ENCODE data around the gene NDNF.

The NDNF gene

DNA sequence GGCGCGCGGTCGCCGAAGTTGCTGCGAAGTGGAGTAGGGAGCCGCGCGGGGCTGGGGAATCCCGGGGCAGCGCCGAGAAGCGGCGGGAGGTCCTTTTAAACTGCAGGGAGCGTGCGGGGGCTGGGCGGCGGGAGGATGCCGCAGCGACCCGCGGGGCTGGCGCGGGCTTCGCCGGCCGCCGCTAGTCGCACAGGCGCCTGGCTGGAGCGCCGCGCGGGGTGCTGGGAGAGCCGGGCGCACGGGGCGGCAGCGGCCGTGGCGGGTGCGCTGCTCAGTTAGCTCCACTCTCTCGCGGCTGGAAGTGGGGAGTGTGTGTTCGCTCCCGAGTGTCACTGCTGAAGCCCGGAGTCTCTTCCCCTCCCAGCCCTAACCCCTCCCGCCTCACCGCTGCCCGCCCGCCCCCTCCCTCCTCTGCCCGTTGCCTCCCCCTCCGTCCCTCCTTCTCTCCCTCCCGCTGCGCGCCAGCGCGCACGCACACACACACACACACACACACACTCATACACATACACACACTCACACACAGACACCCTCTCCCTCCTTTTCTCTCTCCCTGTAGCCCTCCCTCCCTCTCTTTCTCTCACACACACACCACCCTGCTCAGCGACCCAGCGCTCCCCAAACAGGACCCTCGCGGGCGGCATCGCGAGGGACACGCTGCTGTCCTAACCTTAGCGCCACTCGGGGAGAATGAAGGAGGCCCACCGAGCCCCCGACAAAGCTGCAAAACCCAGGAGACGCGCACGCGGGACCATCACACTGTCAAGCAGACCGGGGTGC is at the start of gene NDNF:
TSS of gene NDNF (minus strand) at position 312 of the 780 bp plus-strand sequence. CDS start 26,698 bp downstream, outside the sequence.
- peak; percentile 25 for DNase-seq

- DNase-seq, result no peak
Observed at GRCh38 chr4:121119715-121120114, 47.4 kb upstream of the NDNF start.

DNA sequence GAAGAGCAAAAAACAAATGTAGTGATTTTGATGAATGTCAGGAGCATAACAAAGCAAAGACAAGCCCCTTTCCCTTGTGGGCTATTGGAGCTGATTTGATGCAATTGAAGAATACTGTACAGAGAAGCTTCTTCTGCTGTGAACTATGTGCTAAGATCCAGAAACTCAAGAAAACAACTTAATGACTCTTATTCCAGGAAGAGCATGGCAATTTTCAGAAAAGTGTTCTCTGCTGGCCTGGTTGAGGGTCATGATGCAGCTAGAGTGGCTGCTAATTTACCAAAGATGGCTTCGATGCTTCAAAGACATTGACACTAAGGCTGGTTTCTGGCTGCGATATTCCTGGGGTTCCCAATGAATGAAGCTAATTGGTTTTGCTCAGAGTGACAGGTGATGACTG is 46.0 kb upstream of the NDNF start:
- no peak for DNase-seq

DNA sequence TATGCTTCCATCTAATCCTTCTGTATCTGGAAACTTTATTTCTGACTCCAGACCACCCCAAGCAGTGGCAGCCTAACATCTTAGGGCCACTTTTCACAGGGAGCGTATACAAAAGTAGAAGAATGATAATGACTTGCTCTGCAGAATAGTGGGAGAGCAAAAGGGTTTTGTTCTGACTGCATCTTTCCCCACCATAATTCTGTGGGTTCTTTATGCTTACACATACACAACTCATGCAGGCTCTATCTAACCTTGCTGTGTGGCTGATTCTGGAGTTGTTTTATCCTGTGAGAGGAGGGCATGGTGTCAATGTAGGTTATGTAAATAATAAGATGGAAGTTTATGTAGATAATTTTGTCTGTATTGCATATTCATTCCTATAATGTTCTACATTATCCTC is 42.4 kb upstream of the NDNF start:
- no peak for DNase-seq

DNA sequence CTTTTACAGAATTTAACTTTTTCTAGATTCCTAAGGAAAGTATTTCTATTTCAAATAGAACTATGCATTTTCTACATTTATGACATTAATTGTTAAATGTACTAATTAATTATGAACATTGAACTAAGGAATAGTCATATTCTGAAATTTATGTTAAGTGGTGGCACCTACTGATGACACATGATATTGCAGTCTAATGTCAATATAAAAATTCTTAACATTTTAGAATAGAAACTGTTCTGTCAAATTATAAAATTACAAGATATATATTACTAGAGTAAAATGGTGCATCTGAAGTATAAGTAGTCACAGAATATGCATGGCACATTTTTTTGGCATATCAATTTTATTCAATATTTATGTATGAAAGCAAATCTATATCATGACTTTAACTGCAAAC is 40.2 kb upstream of the NDNF start:
- no peak for DNase-seq

DNA sequence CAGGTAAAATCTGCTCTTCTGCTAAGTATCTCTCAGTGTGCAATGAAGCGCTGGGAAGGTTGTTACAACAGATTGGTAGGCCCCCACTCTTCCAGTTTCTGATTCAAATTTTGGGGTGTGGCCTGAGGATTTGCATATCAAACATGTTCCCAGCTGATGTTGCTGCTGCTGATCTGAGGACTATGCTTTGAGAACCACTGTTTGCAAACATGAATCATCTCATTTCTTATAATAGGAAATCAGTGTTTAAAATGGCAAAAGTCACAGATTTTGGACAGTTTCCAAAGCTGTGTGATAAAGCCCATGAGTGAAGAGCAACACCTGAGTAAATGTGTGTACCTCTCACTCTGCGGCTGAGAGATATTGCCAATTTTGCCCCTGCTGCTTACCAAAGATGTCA is 36.2 kb upstream of the NDNF start:
- DNase-seq, result peak; percentile 94

DNA sequence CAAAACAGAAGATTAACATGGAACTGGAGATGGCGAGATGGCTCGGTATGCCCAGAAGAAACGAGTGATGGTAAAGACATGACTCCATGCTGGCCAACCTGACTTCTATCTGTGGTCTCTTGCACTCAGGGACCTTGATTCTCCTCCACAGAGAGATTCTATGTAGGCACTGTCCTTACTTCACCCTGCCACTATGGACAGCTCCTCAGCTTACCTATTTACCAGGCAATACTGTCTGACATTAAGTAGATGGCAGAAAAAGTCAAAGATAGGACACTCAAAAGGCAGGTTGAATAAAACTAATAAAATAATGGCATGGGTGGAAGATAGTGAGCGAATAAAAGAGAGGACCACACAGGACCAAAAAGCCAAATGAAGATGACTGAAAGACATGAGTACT is 35.2 kb upstream of the NDNF start:
- no peak for DNase-seq

DNA sequence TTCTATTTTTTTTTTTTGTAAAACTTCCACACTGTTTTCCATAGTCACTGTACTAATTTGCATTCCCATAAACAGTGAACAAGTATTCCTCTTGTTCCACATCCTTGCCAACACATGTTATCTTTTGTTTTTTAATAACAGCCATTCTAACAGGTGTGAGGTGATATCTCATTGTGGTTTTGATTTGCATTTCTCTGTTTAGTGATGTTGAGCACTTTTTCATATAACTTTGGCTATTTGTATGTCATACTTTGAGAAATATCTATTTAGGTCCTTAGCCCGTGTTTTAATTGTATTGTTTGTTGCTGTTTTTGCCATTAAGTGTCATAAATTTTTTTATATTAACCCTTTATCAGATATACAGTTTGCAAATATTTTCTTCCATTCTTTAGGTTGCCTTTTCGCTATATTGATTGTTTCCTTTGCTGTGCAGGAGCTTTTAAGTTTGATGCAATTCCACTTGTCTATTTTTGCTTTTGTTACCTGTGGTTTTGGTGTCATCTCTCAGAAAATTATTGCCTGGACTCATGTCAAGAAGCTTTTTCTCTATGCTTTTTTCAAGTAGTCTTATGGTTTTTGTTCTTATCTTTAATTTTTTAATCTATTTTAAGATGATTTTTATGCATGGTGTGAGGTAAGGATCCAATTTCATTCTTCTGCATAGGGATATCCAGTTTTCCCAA is 27.9 kb upstream of the NDNF start:
- no peak for DNase-seq

DNA sequence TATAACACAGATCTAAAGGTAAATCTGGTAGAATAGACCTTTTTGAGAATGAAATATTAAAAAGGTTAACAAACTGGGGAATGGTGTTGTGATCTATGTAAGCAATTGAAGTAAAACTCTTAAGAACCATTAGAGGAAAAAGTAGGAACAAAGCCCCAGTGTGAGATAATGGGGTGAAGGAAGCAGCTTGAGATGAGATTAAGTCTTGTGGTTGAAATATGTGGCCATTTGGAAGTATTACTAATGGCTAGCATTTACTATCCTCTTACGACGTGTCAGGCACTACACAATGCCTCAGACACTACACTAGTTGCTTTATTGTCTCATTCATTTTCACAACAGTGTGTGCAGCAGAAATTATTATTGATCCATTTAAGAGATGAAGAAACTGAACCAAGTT is 25.9 kb upstream of the NDNF start:
- no peak for DNase-seq

- peak; percentile 19 for DNase-seq
Observed at GRCh38 chr4:121096629-121097028, 24.3 kb upstream of the NDNF start.

DNA sequence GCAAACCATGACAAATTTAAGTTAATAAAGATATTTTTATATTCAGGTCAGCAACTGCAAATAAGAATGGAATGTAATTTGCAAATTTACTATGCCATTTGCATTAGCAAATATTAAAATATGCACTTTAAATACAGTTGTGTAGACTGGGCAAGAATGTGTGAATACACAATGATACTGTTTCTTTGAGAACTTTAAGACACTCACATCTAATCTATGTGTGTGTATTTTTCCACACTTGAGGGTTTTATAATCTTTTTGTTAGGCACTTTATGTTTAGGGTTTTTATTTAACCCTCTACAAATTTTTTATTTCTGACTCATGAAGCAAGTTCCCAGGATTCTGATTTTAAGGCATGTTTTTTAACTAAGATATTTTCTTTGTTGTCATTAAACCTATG is 23.9 kb upstream of the NDNF start:
- no peak for DNase-seq

DNA sequence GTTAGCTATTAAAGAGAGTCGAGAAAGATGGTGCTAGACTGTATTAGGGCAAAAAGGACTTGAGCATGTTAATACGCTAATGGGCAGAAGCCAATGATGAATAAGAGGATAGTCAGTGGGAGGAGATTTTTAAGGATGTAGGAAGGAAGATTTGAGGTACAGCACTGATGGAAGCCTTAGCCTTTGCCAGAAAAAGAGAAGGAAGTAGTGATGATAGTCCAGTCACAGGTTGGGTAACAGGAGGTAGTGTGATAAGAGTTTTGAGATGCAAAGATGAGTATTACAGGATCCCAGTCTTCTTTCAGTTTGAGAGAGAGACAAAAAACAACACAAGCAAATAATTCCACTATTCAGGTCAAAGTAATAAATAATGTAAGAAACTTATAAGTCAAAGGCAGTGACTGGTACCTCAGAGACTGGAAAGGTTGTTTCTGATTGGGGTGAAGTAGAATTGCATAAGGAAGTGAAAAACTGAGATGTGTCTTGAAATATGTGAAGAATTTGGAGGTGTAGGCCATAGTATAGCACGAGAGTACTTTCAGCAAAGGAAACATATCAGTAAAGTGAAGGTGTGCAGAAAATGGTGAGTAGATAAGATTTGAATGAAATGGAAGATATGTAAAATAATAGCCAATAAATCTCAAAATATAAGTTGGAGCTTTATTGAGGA is 22.1 kb upstream of the NDNF start:
- DNase-seq, result no peak

- DNase-seq, result no peak
Observed at GRCh38 chr4:121093261-121093660, 20.9 kb upstream of the NDNF start.

DNA sequence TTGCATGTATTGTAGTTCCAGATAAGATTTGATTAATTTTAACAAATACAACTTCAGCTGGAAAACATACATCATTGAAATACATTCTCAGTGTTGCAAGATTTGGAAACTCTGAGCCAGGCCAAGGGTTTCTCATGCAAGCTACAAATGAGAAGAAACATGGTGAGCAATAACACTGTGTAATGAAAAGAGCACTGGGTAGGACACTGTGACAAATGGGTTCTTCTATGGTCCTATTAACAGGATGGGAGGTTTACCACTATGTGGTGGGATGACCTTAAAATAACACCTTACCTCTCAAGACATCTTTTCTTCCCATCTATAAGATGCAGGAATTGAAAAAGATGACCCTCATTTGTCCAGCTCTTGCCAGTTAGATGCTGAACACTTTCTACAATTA is 19.6 kb upstream of the NDNF start:
- no peak for DNase-seq

- no peak for DNase-seq
Observed at GRCh38 chr4:121088867-121089266, 16.5 kb upstream of the NDNF start.

DNA sequence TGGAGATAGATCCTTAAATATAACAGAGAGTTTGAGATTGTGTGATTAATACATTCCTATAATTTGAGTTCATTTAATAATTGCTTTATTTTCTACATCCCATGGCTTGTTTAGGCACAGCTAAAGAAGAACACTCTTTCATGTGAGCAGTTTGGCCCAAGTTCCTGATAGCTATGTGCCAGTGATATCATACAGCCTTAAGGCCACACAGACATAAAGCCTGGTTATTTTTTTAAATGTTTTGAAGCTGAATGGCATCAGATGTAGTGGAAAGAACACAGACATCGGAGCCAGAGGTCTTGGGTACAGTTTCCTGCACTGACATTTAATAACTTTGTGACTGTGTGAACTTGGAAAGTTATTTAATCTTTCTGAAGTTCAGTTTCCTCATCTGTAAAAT is 7.0 kb upstream of the NDNF start:
- no peak for DNase-seq

DNA sequence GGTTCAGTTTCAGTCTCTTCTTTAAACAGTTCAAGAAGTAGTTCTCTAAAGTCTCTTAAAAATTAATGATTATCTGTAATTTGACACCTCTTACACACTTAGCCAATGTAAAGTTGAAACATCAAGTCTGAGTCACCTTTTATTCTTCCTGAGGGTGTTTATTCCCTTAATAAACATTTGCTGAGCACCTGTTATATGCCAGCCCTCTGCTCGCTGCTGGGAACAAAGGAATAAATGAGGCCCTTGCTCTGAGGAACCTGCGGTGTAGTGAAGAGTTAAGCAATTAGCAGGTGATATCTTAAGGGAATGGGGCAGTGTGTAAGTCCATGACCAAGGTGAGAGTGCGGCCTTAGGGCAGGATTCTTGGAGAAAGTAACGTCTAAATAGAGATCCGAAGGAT is 5.2 kb upstream of the NDNF start:
- no peak for DNase-seq

- no peak for DNase-seq
Observed at GRCh38 chr4:121076416-121076815, 4.1 kb upstream of the NDNF start.

DNA sequence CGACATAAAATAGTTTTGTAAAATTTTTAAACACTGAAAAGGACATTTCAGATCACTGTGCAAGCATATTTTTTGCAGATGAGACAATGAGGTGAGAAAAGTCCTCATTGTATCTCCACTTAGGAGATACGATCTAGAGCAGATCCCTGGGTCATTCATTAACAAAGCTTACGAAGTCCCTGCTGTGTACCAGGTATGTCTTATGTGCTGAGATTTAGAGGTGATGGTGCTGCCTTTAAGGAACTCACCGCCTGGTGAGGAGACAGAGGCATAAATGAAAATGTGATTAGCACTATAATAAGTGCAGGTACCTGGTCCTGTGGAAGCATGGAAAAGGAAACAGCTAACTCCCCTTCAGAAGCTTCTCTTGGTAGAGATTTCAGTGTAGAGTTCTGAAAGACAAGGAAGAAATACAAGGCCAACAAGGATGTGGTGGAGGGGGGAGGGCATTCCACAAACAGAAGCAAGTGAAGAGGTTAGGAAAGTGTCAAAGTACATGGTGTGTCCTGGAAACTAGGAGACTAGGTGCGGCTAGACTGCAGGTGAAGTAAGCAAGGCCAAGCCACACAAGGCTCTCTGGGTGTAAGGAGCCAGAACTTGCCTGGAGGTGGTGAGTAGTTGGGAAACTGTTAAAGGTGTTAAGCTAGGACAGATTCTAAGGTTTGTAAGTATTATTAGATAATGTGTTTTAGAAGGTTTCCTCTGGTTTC is 1.5 kb upstream of the NDNF start:
- no peak for DNase-seq

DNA sequence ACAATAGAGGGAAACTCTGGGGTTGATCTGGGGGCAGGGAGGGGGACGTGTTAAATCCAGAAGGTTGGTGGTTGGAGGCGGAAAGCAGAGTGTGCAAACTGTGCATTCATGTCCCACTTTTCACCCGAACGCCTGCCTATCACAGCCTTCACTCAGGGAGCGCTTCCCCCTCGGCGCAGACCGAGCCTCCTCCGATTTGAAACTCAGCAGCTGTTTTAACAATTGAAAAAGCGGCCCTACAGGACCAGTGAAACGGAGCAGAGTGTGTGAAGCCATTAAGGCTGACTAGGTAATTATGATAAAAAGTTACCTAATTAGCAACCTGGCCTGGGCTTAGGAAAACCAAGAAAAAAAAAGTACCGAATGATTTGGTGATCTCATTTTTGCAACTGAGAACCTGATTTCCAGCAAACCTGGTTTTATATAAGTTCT is 685 bp upstream of the NDNF start:
- no peak for DNase-seq

DNA sequence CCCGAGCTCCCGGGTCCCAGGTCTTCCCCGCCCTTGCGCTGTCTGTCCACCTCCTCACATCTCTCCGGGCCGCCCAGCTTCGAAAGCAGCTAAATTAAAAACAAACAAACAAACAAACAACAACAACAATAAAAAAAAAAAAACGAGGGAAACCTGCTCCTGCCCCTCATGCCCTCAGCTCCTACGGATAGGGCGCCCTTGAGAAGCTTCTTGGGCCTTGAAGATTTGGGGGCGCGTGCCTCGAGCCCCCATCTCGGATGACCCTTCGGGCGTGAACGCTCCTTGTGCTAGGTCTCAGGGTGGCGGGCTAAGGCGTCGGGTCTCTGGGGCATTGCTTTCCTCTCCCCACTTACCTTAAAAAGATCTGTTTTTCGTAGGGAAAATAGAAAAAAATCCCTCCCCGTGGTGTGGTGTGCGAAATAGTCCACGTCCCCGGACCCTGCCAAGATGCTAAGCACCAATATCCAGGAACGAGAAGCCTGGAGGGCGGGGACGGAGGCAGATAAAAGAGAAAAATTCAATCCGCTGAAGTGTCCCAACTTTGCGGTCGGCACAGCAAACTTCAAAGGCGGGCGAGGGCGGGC is 603 bp downstream of the NDNF start:
- DNase-seq, result no peak

DNA sequence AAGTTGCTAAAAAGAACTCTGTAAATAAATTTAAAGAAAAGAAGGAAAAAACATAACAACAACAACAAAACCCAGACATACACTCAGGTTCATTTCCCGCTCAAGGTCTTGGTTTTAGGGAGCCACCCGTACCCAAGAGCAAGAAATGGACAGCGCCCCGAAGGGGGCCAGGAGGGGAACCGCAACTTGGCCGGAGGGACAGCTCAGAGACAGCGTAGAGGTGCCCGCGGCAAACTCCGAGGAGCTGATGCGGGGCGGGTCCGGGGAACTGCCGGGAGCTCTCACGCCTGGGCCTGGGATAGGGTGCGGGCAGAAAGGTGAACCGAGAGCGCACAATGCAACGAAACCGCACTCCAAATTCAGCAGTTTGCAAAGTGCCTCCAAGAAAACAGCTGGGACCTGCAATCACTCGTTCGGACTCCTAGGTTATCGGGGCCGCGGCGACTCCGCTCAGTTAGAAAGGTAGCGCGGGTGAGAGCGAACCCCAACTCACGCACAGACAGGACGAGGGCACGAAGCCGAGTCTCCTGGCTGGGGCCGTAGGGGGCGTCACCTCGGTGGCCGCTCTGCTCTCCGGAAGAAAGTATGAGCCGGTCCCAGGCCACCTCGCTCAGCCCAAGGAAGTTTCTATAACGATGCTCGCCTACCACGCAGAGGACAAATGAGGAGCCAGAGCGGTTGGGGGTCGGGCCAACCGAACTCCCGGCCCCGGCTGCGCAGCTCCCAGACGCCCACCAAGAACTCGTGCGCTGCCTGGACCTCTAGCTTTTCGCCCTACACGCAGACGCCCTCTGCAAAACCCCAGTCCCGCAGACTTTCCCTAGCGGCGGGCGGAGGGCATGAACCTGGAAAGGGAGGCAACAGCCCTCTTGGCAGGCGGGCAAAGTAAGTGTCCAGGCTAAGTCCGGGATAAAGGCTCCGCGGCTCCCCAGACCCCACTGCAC is 1.4 kb downstream of the NDNF start:
- peak; percentile 2 for DNase-seq
